GM23338 (cell line): ENCODE results near the gene TMUB1. TPM values are rescaled to one million over a fixed set of nuclear protein-coding genes. Genes with fewer than 3 reads are reported as not detected.
A peak's percentile ranks its signal among the peaks of the same experiment; 100 is the strongest.

ENCODE experiments used
- ATAC-seq: fragments of 200-7000 bp; cut with Tn5 transposase; 3 replicates; pipeline ENCODE4 v1.9.1; 2020
- DNase-seq: peaks from one replicate; pipeline ENCODE4 v3.0.0-alpha.2; 2015; ENCODE audit warnings: low spot score
- H2AFZ ChIP-seq: fragments of 200-600 bp; sonication (generic); 2 replicates; pipeline ENCODE4 v1.8.0; 2016; ENCODE audit warnings: antibody characterized with exemption, mild to moderate bottlenecking, moderate library complexity
- H3F3A ChIP-seq: fragments of 200-600 bp; sonication (generic); replicated peaks from 2 replicates; pipeline ENCODE4 v1.8.0; 2017; ENCODE audit warnings: antibody characterized with exemption, mixed run types, low read depth
- H3K27ac ChIP-seq: fragments of 200-600 bp; sonication (generic); 2 replicates; pipeline ENCODE4 v1.6.1; 2016; ENCODE audit warnings: low read depth
- H3K27me3 ChIP-seq: fragments of 200-600 bp; sonication (generic); 2 replicates; pipeline ENCODE4 v1.8.0; 2016; ENCODE audit warnings: mild to moderate bottlenecking, mixed run types, moderate library complexity; ENCODE audit not compliant: insufficient read depth
- H3K36me3 ChIP-seq: fragments of 200-600 bp; sonication (generic); 2 replicates; pipeline ENCODE4 v1.8.0; 2016; ENCODE audit warnings: mild to moderate bottlenecking; ENCODE audit not compliant: insufficient read depth
- H3K4me1 ChIP-seq: fragments of 200-600 bp; sonication (generic); 2 replicates; pipeline ENCODE4 v1.8.0; 2016; ENCODE audit warnings: mild to moderate bottlenecking, moderate library complexity; ENCODE audit not compliant: insufficient read depth
- H3K4me2 ChIP-seq: fragments of 200-600 bp; sonication (generic); 2 replicates; pipeline ENCODE4 v1.7.1; 2017; ENCODE audit warnings: mixed run types
- H3K4me3 ChIP-seq: fragments of 200-600 bp; sonication (generic); 2 replicates; pipeline ENCODE4 v1.6.1; 2016; ENCODE audit warnings: mixed run types
- H3K79me2 ChIP-seq: fragments of 200-600 bp; sonication (generic); replicated peaks from 2 replicates; pipeline ENCODE4 v1.8.0; 2017; ENCODE audit warnings: mild to moderate bottlenecking; ENCODE audit not compliant: insufficient read depth
- H3K9me2 ChIP-seq: fragments of 200-600 bp; sonication (generic); 2 replicates; pipeline ENCODE4 v1.8.0; 2017; ENCODE audit not compliant: insufficient read depth
- H4K20me1 ChIP-seq: fragments of 200-600 bp; sonication (generic); replicated peaks from 2 replicates; pipeline ENCODE4 v1.8.0; 2017; ENCODE audit warnings: mild to moderate bottlenecking; ENCODE audit not compliant: insufficient read depth
- H3K27ac Mint-ChIP-seq: 2 replicates; pipeline ENCODE4 v1.8.0; 2020; ENCODE audit warnings: inconsistent platforms, mild to moderate bottlenecking, moderate library complexity, mixed read lengths
- H3K27me3 Mint-ChIP-seq: 3 replicates; pipeline ENCODE4 v1.8.0; 2022; ENCODE audit warnings: low read depth, mild to moderate bottlenecking, moderate library complexity, mixed read lengths, inconsistent platforms; ENCODE audit not compliant: insufficient read depth, poor library complexity
- H3K36me3 Mint-ChIP-seq: 3 replicates; pipeline ENCODE4 v1.8.0; 2021; ENCODE audit warnings: low read depth, mild to moderate bottlenecking, inconsistent platforms, moderate library complexity, mixed read lengths
- H3K4me1 Mint-ChIP-seq: 3 replicates; pipeline ENCODE4 v1.8.0; 2020; ENCODE audit warnings: mild to moderate bottlenecking, inconsistent platforms, mixed read lengths
- H3K4me3 Mint-ChIP-seq: 3 replicates; pipeline ENCODE4 v1.8.0; 2021; ENCODE audit warnings: moderate library complexity, mild to moderate bottlenecking, inconsistent platforms, mixed read lengths
- H3K9me3 Mint-ChIP-seq: 3 replicates; pipeline ENCODE4 v1.8.0; 2020; ENCODE audit warnings: moderate library complexity, mild to moderate bottlenecking, inconsistent platforms, mixed read lengths
- CTCF ChIP-seq, 2 experiments: fragments of 200-600 bp in 1 of 2; sonication (generic) in 1 of 2; conservative IDR thresholded peaks; 2 replicates each; pipeline versions ENCODE4 v1.5.1 to v1.6.1; 2016 to 2017; ENCODE audit warnings: antibody characterized with exemption in 2 of 2, low read depth in 2 of 2, mild to moderate bottlenecking in 2 of 2, moderate library complexity in 1 of 2
- EZH2 ChIP-seq: fragments of 200-600 bp; sonication (generic); IDR thresholded peaks from one replicate; pipeline ENCODE4 v1.8.0; 2017; ENCODE audit warnings: antibody characterized with exemption, mild to moderate bottlenecking, low read depth; ENCODE audit not compliant: unreplicated experiment
- REST ChIP-seq: IDR thresholded peaks from one replicate; pipeline ENCODE4 v1.6.1; 2018; ENCODE audit warnings: antibody characterized with exemption; ENCODE audit not compliant: unreplicated experiment
- STAT1 ChIP-seq: IDR thresholded peaks from one replicate; pipeline ENCODE4 v1.6.1; 2016; ENCODE audit warnings: antibody characterized with exemption; ENCODE audit not compliant: unreplicated experiment
- ZNF114 ChIP-seq: fragments of 250-450 bp; sonication (Bioruptor Pico); IDR thresholded peaks from 2 replicates; pipeline ENCODE4 v1.5.0; 2020; ENCODE audit warnings: mild to moderate bottlenecking, moderate library complexity
- ZNF331 ChIP-seq: fragments of 250-450 bp; sonication (Bioruptor Pico); IDR thresholded peaks from 2 replicates; pipeline ENCODE4 v1.5.0; 2020; ENCODE audit warnings: low read depth, mild to moderate bottlenecking, moderate library complexity
- ZNF462 ChIP-seq: fragments of 250-450 bp; sonication (Bioruptor Pico); IDR thresholded peaks from 2 replicates; pipeline ENCODE4 v1.5.0; 2020; ENCODE audit warnings: mild to moderate bottlenecking, moderate library complexity
- polyA plus RNA-seq: library from polyadenylated mRNA; unstranded; fragments of >200 nt; fragmentation: Nextera tagmentation; extraction: Ambion mirVana; gene quantifications from 2 replicates; pipeline ENCODE4 v1.2.1, GENCODE V29; 2016
- total RNA-seq: library from RNA; depleted of rRNA; stranded (reverse); fragments of >200 nt; shearing (Covaris generic); gene quantifications from 2 replicates; pipeline ENCODE4 v1.2.3, GENCODE V29; 2014

The TMUB1 gene
- total and polyA plus RNA-seq, 2 experiments from 2014 or later: 47.6 to 61.1 TPM

- Histone ChIP-seq H3K4me1 (peaks cover 15% of the 10 kb centered on the region), H3K4me3 (peak overlapping the region; percentile 88), H3F3A (peaks cover 21% of the 10 kb centered on the region), H3K9me2 (no peaks in the 10 kb centered on the region), H3K4me2 (peak overlapping the region; percentile 88), H3K27ac (no peak overlapping the region), H3K79me2 (no peaks in the 10 kb centered on the region), H2AFZ (no peak overlapping the region), H3K36me3 (no peaks in the 10 kb centered on the region; the same call in 1 of the 2 replicates), H3K27me3 (peaks cover 22% of the 10 kb centered on the region), H4K20me1 (peaks cover 23% of the 10 kb centered on the region)
- Mint-ChIP-seq H3K36me3 (peaks cover 31% of the 10 kb centered on the region), H3K4me1 (peaks cover 39% of the 10 kb centered on the region), H3K27ac (no peak overlapping the region), H3K4me3 (peak overlapping the region; percentile 82), H3K27me3 (peaks cover 39% of the 10 kb centered on the region), H3K9me3 (no peaks in the 10 kb centered on the region)
- ATAC-seq (no peak), DNase-seq (no peak)
- TF ChIP-seq REST (no peak), ZNF114 (CRISPR knock-in tag) (no peak)
These were observed 41.7 kb upstream of the TMUB1 start for GRCh38 chr7:151124899-151125399.

GRCh38 chr7:151124481-151124880 lies 41.2 kb upstream of the TMUB1 start:
- Histone ChIP-seq H3K4me1 (peaks cover 15% of the 10 kb centered on the region), H4K20me1 (peaks cover 23% of the 10 kb centered on the region), H3K9me2 (no peaks in the 10 kb centered on the region), H3K79me2 (no peaks in the 10 kb centered on the region), H3F3A (peaks cover 21% of the 10 kb centered on the region), H3K27ac (no peak overlapping the region), H3K4me2 (no peak overlapping the region; the same call in 1 of the 2 replicates), H3K4me3 (no peak overlapping the region), H3K27me3 (peaks cover 22% of the 10 kb centered on the region), H3K36me3 (no peaks in the 10 kb centered on the region; the same call in 1 of the 2 replicates), H2AFZ (no peak overlapping the region)
- H3K9me3 Mint-ChIP-seq: no peaks in the 10 kb centered on the region
- ATAC-seq: no peak
- DNase-seq: no peak
- H3K4me3 Mint-ChIP-seq: peak overlapping the region; percentile 82; the same call in 2 of the 3 replicates
- peaks cover 32% of the 10 kb centered on the region for H3K36me3 Mint-ChIP-seq
- H3K27me3 Mint-ChIP-seq: peaks cover 39% of the 10 kb centered on the region
- H3K27ac Mint-ChIP-seq: no peak overlapping the region
- peaks cover 39% of the 10 kb centered on the region for H3K4me1 Mint-ChIP-seq
- TF ChIP-seq ZNF462 (CRISPR knock-in tag): no peak
- no peak for TF ChIP-seq ZNF114 (CRISPR knock-in tag)
- no peak for TF ChIP-seq STAT1
- TF ChIP-seq ZNF331 (CRISPR knock-in tag): no peak
- no peak for TF ChIP-seq CTCF (conservative IDR thresholded peaks at IDR 0.05; ENCODE audit: low read depth in 2 of 2)
- no peak for TF ChIP-seq EZH2
